Kidney (tissue), 14 donors: ENCODE results near the gene FAM78B. TPM values are rescaled to one million over a fixed set of nuclear protein-coding genes. Genes with fewer than 3 reads are reported as not detected.

Experiments
- DNase-seq, 5 donors: peaks; one replicate each; pipeline ENCODE4 v3.0.0-alpha.2; 2013 to 2020
- FAIRE-seq: peaks from 2 replicates; lab custom pipeline; 2012; peaks lifted over from hg19 to GRCh38; lab: Jason Lieb, UNC
- H3K27ac ChIP-seq, 2 donors: one replicate each; pipeline ENCODE4 v1.7.0; 2013; ENCODE audit warnings: low read depth in 2 of 2, low read length in 2 of 2, inconsistent platforms in 1 of 2
- H3K27me3 ChIP-seq: one replicate; pipeline ENCODE4 v1.7.1; 2013; ENCODE audit warnings: low read length, inconsistent platforms; ENCODE audit not compliant: control insufficient read depth, insufficient read depth
- H3K36me3 ChIP-seq, 3 donors: one replicate each; pipeline versions ENCODE4 v1.7.0 to v1.7.1; 2013; ENCODE audit warnings: low read length in 3 of 3, control low read depth in 1 of 3, inconsistent platforms in 1 of 3; ENCODE audit not compliant: insufficient read depth in 3 of 3, control insufficient read depth in 2 of 3
- H3K4me1 ChIP-seq, 3 donors: one replicate each; pipeline versions ENCODE4 v1.7.0 to v1.7.1; 2013; ENCODE audit warnings: low read length in 3 of 3, inconsistent platforms in 1 of 3, low read depth in 1 of 3; ENCODE audit not compliant: control insufficient read depth in 2 of 3, insufficient read depth in 2 of 3
- H3K4me3 ChIP-seq, 3 donors: one replicate each; pipeline versions ENCODE4 v1.7.0 to v1.8.1; 2013; ENCODE audit warnings: low read length in 3 of 3, control low read depth in 1 of 3, inconsistent platforms in 1 of 3
- H3K9ac ChIP-seq, 3 donors: one replicate each; pipeline versions ENCODE4 v1.7.0 to v1.7.1; 2013; ENCODE audit warnings: low read length in 3 of 3, control low read depth in 1 of 3, inconsistent platforms in 1 of 3
- H3K9me3 ChIP-seq, 3 donors: one replicate each; pipeline versions ENCODE4 v1.7.0 to v1.7.1; 2013; ENCODE audit warnings: low read length in 3 of 3, control low read depth in 1 of 3, inconsistent platforms in 1 of 3; ENCODE audit not compliant: control insufficient read depth in 2 of 3, insufficient read depth in 1 of 3
- intact Hi-C: fragments of 100-400 bp; cut with DNase I; formaldehyde crosslinking; loops from one replicate; pipeline ENCODE4 v1.11.1; 2022
- polyA plus RNA-seq: library from polyadenylated mRNA; stranded (reverse); fragments of 350-450 nt; fragmentation: Illumina TruSeq; extraction: RNeasy Lipid Tissue Mini Kit (QIAGEN cat#74804); gene quantifications from one replicate; pipeline ENCODE4 v1.2.3, GENCODE V29; 2014; ENCODE audit warnings: low read depth, low replicate concordance; ENCODE audit not compliant: insufficient read depth
- total RNA-seq: library from RNA; stranded (reverse); fragmentation: NEBNext Ultra II Directional; extraction: Animal tissue kit (Norgen Biotek cat#: 25700); gene quantifications from one replicate; pipeline ENCODE4 v1.2.1, GENCODE V29; 2021
- TF ChIP-seq, protein P1 (sequence below): IDR thresholded peaks from 3 replicates; pipeline ENCODE4 v1.5.1; 2012; ENCODE audit warnings: mild to moderate bottlenecking, moderate library complexity, borderline replicate concordance; ENCODE audit not compliant: insufficient read depth; ENCODE audit errors: extremely low read depth
- donor health status: control.
- donor health status: control.
- donor health status: control.
- donor health status: control.
- donor health status: control.
- donor health status: DM: yes; HTN: yes; CAD: no.
- donor health status: Normal renal cell carcinoma (clear cell type).

FAM78B gene
- total and polyA plus RNA-seq, 2 donors from 2014 or later: 1.4 TPM

DNA sequence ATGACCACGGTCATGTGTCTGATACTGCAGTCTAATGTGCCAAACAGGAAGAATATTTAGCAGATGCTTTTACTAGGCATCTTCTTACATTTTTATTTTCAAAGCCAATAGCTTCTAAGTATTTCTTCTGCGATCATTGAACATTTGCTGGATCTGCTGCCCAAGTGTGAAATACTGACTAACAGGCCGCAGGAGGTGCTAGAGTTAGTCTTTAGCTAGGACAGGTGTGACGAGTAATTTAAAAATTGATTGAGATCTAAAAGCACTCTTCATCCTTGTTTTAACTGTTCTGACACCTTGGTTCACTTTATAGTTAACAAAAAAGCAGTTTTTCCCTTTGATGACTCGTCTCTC is 748 bp upstream of the FAM78B start:
- intact Hi-C loops: no loop called here
- H3K9ac ChIP-seq: peak overlapping the region in 2 of 3 donors; percentile 21 to 25
- H3K27ac ChIP-seq: no peak overlapping the region
- no peaks in the 10 kb centered on the region for H3K36me3 ChIP-seq
- peaks cover 0 to 9% (median 0%) of the 10 kb centered on the region in 3 donors for H3K4me1 ChIP-seq
- DNase-seq (no peak), FAIRE-seq (no peak)
- TF ChIP-seq, protein P1, sequence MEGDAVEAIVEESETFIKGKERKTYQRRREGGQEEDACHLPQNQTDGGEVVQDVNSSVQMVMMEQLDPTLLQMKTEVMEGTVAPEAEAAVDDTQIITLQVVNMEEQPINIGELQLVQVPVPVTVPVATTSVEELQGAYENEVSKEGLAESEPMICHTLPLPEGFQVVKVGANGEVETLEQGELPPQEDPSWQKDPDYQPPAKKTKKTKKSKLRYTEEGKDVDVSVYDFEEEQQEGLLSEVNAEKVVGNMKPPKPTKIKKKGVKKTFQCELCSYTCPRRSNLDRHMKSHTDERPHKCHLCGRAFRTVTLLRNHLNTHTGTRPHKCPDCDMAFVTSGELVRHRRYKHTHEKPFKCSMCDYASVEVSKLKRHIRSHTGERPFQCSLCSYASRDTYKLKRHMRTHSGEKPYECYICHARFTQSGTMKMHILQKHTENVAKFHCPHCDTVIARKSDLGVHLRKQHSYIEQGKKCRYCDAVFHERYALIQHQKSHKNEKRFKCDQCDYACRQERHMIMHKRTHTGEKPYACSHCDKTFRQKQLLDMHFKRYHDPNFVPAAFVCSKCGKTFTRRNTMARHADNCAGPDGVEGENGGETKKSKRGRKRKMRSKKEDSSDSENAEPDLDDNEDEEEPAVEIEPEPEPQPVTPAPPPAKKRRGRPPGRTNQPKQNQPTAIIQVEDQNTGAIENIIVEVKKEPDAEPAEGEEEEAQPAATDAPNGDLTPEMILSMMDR: no peak
- peak overlapping the region; percentile 58 to 77 (median 65) for H3K4me3 ChIP-seq
- no peaks in the 10 kb centered on the region for H3K9me3 ChIP-seq
- H3K27me3 ChIP-seq: peaks cover 2% of the 10 kb centered on the region

- FAIRE-seq: no peak
- intact Hi-C loops: no loop called here
Observed at GRCh38 chr1:166166329-166166697, 488 bp downstream of the FAM78B start.

GRCh38 chr1:166165661-166166328 is 1.0 kb downstream of the FAM78B start:
- FAIRE-seq: no peak
- peak; percentile 19 to 78 (median 42) for DNase-seq

More at GRCh38 chr1:166166329-166166697, 488 bp downstream of the FAM78B start:
- peak in 2 of 5 donors; percentile 3 to 56 for DNase-seq
- TF ChIP-seq, protein P1: no peak
- Histone ChIP-seq H3K27me3 (peaks cover 2% of the 10 kb centered on the region), H3K27ac (no peak overlapping the region), H3K4me1 (peaks cover 0 to 9% (median 0%) of the 10 kb centered on the region in 3 donors), H3K4me3 (no peak overlapping the region), H3K36me3 (no peaks in the 10 kb centered on the region), H3K9ac (no peak overlapping the region), H3K9me3 (no peaks in the 10 kb centered on the region)

More at GRCh38 chr1:166165661-166166328, 1.0 kb downstream of the FAM78B start:
- Histone ChIP-seq H3K27me3 (peaks cover 2% of the 10 kb centered on the region), H3K9ac (no peak overlapping the region), H3K4me1 (peaks cover 0 to 9% (median 0%) of the 10 kb centered on the region in 3 donors), H3K4me3 (peak overlapping the region in 2 of 3 donors; percentile 49 to 50), H3K36me3 (no peaks in the 10 kb centered on the region), H3K27ac (no peak overlapping the region), H3K9me3 (no peaks in the 10 kb centered on the region)
- intact Hi-C loops: no loop called here
- TF ChIP-seq, protein P1: no peak
